HG02852 (cell line): Measurements from ENCODE around the gene CTCF.
A peak's percentile ranks its signal among the peaks of the same experiment; 100 is the strongest.

Experiments used
- ATAC-seq: cut with Tn5 transposase; IDR thresholded peaks from one replicate; pipeline ENCODE4 v1.9.1; 2021; ENCODE audit warnings: mild to moderate bottlenecking, moderate library complexity; ENCODE audit not compliant: unreplicated experiment

The CTCF gene

DNA sequence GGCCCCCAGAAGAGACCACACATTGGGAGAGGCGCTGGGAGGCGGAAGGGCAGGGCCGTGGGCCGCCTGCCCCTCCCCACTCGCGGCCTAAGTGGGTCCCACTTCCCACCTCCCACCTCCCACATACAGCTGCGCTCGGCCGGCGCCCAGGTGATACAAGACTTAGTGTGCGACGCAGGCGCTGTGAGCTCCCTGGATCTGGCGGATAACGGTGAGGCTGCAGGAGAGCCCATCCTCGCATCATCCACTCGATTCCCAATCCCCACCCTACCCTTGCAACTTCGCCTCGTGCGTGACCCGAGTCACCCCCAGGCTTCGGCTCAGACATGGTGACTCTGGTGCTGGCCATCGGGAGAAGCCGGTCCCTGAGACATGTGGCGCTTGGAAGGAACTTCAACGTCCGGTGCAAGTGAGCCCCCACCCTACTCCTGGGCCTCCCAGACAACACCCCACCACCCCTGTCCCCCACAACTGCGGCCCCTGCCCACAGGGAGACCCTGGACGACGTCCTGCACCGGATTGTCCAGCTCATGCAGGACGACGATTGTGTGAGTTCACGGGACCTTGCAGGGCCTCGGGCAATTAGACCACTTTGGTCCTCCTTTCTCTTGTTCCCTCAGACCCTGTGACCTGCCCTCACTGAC lies 86.6 kb downstream of the CTCF start:
- ATAC-seq = no peak

DNA sequence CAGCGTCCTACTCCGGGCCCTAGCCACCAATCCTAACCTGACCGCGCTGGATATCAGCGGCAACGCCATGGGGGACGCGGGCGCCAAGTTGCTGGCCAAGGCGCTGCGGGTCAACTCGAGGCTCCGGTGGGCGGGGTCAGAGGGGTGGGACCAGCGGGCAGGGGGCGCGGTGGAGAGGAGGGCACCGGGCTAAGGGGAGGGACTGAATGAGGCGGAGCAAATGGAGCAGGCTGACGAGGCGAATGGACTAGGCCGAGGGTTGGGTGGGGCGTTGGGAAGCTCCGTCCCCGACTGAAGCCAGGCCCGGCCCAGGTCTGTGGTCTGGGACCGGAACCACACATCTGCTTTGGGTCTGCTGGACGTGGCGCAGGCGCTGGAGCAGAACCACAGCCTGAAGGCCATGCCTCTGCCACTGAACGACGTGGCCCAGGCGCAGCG lies 87.2 kb downstream of the CTCF start:
- ATAC-seq = no peak

DNA sequence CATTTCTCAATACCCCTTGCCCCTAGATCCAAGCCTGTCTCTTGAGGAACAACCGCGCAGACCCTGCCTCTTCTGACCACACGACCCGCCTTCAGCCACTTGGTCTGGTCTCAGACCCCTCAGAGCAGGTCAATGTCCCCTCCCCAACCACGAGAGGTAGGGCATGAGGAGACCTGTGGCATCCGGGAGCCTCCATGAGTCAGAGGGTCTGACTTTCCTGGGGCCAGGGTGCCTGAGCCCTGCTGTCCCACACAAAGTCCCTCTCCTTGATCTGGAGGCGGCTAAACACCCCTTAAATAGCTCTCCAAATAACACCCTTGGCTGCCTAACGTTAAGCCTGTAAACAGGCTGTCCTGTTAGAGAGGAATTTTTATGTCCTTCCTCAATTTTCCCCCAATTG lies 87.7 kb downstream of the CTCF start:
- no peak for ATAC-seq

DNA sequence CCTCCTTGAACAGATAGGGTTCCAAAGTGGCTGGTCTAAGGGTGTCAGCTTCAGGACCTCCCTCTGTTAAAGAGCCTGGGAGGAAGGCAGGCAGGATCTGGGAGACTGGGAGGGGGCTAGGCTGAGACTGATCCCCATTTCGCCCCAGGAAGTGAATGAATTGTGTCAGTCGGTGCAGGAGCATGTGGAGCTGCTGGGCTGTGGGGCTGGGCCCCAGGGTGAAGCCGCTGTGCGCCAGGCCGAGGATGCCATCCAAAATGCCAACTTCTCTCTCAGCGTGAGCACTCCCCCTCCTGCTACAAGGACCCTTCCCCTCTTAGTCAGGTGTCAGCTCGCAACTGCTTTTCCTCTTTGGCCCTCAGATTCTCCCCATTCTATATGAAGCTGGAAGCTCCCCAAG lies 88.7 kb downstream of the CTCF start:
- no peak for ATAC-seq

DNA sequence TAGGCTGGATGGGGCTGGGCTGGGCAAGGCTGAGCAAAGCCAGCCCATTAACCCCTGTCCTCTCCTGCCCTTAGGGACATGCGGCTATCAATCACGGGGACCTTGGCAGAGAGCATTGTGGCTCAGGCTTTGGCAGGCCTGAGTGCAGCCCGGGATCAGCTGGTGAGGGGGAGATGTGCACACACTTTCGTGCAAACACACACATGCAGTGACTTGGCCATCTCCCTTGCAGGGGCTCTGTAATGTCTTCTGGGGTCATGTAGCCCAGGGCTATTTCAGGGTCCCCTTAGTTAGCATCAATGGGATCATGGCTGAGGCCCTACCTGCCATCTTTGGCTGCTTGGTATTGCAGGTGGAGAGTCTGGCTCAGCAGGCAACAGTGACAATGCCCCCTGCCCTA lies 89.5 kb downstream of the CTCF start:
- ATAC-seq = no peak

DNA sequence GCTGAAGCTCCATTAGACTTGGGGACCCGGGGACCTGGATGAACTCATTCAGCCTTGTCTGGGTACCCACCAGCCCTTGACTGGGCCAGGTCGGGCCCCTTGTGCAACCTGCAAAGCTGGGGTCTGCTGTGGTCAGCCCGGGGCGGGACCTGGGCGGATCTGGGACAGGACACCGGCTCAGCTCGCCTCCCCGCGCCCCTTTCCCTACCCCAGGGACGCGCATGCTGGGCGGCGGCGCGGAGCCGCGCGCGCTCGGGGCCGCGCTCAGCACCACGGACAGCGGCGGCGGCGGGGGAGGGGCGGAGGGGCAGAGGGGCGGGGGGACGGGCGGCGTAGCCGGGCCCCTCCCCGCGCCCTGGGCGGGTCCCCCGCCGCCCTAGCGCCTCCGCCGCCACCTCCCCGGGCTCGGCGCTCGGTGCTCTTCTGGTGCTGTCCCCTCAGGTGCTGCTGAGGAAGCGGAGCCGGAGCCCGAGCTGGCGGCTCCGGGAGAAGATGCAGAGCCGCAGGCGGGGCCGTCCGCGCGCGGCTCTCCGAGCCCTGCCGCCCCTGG lies 90.3 kb downstream of the CTCF start:
- no peak for ATAC-seq

DNA sequence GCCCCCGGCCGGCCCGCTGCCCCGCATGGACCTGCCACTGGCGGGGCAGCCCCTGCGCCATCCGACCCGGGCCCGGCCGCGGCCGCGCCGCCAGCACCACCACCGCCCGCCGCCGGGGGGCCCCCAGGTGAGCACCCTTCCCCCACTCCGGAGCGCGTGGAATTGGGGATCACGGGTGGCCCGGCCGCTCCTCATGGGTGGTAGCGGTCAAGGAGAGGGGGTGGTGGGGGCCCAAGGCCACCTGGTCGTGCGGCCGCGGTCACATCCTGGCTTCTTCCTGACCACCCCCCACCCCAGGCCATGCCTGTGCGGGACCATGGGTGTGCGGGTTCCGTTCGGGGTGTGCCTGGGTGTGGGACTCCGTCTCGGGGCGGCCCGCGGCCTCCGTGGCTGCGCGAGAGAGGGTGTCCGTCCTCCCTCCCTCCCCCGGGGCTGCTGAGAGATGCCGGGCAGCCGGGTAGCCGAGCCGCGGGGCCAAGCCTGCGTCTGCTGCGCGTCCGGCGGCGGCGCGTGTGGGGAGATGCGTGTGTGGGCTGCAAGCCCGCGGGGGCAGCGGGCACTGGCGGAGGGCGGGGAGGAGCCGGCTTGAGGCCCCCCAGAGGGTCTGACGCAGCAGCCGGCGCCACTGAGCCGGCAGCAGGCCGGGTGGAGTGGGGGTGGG lies 90.9 kb downstream of the CTCF start:
- ATAC-seq = no peak

DNA sequence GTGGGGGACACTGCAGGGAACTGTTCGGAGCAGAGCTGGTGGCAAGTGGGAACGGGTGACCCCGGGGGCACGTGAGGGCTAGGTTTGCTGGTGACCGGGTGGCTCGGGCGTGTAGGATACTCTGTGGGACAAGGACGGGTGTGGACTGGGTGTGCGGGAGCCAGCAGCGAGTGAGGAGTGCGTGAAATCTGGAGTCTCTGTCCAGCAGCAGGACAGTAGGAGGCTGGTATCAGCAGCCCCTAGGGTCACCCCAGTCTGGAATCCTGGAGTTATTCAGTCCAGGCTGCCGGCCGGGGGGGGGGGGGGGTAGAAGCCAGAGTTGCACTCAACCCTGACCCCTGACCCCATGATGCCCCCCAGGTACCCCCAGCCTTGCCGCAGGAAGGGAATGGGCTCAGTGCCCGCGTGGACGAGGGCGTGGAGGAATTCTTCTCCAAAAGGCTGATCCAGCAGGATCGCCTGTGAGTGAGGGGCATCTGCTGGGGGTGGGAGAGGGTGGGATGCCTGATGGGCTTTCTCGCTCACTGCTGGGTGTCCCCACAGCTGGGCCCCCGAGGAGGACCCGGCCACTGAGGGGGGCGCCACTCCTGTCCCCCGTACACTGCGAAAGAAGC lies 91.6 kb downstream of the CTCF start:
- no peak for ATAC-seq

DNA sequence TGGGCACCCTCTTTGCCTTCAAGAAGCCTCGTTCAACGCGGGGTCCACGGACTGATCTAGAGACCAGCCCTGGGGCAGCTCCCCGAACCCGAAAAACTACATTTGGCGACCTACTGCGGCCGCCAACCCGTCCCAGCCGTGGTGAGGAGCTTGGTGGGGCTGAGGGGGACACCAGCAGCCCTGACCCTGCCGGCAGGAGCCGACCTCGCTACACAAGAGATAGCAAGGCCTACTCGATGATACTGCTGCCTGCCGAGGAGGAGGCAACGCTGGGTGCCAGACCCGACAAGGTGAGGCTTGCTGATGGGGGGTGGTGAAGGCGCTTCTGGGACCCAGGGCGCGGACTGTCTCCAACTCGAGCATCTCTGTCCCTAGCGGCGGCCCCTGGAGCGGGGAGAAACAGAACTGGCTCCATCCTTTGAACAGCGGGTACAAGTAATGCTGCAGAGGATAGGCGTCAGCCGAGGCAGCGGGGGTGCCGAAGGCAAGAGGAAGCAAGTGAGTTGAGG lies 92.1 kb downstream of the CTCF start:
- ATAC-seq = no peak

DNA sequence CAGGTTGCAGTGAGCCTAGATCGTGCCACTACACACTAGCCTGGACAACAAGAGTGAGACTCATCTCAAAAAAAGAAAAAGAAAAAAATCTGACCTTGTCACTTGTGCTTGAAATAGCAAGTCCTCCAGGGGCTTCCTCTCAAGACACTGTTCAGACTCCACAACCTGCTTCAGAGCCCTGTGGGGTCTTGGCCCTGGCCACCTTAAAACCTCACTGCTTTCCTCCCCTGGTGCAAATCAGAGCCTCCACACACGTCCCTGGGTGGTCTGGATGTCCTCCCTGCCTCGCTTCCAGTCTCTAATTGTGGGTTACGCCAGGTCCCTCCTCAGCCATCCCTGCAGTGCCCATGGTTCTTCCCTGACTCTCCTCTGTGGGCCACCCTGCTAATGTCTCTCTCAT lies 93.0 kb downstream of the CTCF start:
- ATAC-seq = no peak

DNA sequence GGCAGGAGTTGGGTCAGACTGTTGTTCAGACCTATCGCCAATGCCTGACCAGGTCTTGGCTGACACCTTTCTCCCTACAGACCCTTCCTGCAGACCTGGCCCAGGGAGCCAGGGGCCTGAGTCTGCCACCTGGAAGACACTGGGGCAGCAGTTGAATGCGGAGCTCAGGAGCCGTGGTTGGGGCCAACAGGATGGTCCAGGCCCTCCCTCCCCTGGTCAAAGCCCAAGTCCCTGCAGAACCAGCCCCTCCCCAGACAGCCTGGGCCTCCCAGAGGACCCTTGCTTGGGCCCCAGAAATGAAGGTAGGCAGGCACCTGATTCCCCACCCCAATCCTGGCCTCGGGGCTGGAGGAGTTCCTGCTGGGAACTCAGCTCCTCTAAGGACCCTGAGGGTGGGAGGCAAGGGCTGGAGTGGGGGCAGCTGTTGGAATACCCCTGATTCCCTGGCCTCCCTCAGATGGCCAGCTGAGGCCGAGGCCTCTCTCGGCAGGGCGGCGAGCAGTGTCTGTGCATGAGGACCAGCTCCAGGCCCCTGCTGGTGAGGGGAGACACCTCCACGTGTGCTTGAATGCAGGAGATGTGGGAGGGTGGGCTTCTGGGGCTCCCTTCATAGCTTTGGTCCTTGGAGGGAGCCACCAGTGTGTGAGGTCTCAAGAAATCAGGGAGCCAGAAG lies 94.2 kb downstream of the CTCF start:
- ATAC-seq = no peak

DNA sequence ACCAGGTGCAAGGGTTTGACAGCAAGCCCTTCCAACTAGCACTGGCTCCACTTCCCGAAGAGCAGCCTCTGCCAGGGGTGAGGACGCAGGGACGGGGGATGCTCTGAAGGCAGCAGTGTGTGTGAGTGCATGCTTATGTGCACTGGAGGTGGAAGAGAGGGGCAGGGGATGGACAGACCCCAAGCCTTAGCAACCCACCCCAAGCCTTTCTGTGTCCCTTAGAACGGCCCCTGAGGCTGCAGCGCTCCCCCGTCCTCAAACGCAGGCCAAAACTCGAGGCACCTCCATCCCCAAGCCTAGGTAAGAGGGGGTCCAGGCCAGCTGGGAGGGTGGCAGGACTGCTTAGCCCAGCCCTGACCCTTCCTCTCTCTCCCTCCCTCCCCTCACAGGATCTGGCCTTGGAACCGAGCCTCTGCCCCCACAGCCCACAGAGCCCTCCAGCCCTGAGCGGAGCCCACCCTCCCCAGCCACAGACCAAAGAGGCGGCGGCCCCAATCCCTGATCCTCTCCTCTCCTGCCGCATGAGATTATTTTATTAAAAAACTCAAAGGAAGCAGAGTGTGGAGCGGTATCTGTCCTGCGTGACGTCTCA lies 94.8 kb downstream of the CTCF start:
- no peak for ATAC-seq

DNA sequence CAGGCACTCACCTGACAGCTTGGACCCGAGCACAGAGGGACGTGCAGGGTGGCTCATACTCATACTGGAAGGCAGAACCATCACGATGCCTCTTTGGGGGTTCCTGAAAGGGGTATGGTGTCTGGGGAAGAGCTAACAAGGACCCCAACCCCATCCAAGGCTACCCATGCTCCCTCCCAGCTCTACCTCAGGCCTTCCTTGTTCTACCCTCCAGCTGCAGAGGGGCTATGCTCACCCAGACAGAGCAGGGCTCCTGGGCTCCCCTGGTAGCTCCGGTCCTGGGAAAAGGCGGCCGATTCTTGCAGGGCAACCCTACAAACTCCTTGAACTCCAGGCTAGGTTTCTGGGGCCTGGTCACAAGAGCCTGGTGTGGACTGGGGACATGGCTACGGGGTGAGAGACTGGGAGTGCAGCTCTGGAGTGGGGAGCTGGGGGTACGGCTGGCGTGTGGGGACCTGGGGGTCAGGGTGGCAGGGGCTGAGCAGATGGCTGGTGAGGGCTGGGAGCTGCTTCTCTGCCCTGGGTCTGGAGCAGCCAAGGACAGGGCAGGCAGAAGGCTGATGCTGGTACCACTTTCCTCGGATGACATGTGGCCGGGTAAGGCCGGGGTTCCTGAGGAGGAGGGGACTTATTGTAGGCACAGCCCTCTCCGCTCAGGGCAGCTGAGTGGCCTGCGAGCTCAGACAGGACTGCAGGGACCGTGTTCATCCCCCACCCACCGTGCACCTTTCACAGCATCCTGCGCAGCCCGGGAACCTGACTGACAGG lies 95.6 kb downstream of the CTCF start:
- no peak for ATAC-seq

DNA sequence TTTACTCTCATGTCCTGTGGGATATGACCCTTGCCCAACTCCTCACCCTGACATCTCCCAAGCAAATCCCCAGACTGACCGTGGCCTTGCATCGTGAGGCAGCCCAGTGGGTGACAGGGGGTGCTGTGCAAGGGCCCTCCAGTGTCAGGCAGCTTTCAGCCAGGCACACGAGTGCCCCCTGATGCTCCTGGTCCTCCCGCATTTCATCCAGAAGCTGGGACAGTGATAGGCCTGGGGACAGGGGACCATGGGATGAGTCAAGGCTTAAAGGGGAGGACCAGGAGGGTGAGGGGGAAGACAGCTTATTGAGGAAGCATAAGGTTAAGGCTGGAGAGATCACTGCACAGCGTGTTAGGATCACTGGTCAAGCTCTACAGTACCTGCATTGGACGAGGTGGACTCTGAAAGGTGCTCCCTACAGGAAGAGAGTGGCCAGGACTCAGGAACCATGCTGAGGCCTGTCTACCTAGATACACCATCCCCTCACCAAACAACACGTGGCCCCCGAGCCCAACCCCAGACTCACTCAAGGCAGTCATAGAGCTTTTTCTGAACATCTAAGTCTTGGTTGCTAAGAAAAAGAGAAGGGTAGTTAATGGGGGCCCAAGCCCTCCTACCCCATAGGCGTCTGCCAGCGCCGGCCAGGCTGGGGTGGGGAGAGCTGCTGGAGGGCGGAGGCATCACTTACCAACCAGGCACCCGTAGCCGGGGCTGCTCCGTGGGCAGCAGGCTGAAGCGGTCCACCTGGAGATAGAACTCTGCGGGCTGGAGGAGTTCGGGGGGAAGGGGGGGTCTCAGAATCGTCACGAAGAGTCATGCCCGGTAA lies 96.7 kb downstream of the CTCF start:
- ATAC-seq = no peak

DNA sequence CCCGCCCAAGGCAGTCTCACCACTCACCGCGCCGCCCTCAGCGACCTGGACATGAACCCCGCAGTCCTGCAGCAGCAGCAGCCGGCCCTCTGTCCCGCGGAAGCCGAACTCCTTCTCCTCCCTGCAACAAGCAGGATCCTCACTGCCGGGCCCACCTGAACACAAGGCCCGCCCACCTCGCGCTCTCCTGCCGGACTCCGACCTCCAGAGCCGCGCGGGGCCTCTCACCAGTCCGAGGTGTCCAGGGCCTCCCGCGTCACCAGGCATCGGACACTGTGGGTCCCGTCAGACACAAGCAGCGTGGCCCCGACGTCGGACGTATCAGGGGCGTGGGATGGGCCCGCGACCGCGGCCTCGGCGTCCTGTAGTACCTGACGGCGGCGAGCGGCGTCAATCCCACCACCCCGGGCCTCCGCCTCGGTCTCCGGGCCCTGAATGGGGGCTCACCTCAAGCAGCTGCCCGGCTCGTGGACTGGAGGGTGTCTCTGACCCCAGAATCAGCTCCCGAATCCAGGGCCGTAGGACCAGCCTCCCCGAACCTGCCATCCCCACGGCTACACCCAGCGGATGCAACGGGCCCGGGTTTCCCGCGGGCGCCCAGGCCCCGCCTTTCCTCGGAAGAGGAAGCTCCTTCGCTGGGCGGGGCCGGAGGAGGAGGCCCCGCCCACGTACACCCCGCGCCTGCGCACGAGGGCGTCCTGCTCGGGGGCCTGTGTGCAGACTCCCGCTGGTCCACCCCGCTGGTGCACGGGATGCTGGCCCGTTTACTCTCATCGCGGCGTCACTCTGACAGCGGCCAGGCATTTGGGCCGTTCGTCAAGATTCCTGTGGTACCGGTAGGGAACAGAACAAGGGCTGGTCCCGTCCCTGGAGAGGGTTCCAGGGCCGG lies 97.6 kb downstream of the CTCF start, which contains the start of gene ACD:
Gene ACD (minus strand): TSS at position 586 of the 889 bp plus-strand sequence. CDS start 40 bp downstream, at position 546.
- ATAC-seq = peak; percentile 51

DNA sequence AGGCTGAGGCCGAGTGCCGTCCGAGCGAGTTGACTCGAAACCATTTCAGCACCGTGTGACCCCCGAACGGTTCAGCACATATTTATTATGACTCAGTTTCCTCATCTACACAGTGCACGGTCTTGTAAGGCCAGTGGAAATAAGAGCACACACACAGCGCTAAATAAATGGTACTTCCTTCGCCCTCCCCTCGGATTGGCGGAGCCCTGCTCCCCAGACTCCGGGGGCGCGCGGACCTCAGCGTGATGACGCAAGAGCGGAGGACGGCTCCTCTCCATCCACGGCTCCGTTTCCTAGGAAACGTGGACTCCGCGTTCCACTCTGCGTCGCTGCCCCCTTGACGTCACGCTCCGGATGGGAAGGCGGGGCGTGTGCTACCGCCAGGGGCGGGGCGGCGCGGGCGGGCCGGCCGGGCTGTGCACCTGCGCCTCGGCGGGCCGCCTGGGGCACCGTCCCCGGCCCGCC lies 98.3 kb downstream of the CTCF start, which contains the start of gene PARD6A:
Gene PARD6A (plus strand): TSS at position 397 of the 465 bp plus-strand sequence. CDS start 79 bp downstream, outside the sequence.
- ATAC-seq = peak; percentile 86

DNA sequence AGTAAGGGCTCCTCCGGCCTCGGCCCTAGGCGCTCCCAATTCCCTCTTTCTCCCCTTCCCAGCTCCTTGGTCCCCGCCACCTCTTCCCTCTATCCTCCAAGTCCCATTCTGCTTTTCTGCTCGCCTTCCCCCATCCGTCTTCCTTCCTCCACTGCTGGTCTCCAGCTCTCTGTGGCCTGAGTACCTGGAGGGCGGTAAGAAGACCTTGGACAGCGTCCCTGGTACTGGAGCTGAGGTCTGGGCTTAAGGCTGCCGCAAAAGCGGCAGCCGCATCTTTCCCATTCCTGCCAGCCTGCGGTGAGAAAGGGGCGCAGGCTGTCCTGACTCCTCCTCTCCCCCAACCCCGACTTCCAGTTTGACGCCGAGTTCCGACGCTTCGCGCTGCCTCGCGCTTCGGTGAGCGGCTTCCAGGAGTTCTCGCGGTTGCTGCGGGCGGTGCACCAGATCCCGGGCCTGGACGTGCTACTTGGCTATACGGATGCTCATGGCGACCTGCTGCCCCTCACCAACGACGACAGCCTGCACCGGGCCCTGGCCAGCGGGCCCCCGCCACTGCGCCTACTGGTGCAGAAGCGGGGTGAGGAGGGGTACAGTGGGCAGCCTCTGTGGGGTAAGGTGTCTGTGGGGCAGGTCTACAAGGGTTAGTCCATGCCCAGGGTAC lies 98.9 kb downstream of the CTCF start:
- ATAC-seq = peak; percentile 1
